Upper lobe of right lung (tissue), 1 donor: ENCODE measurements around the gene MGA. TPM values are rescaled to one million over a fixed set of nuclear protein-coding genes. Genes with fewer than 3 reads are reported as not detected.

Experiments used
- ATAC-seq: fragments of 200-7000 bp; cut with Tn5 transposase; one replicate; pipeline ENCODE4 v1.9.1; 2020; ENCODE audit warnings: mild to moderate bottlenecking, moderate library complexity
- DNase-seq: peaks from one replicate; pipeline ENCODE4 v3.0.0-alpha.2; 2020
- H3K27ac ChIP-seq: fragments of 200-600 bp; one replicate; pipeline ENCODE4 v1.8.0; 2022
- H3K27me3 ChIP-seq: fragments of 200-600 bp; one replicate; pipeline ENCODE4 v1.8.0; 2022; ENCODE audit warnings: mild to moderate bottlenecking
- H3K36me3 ChIP-seq: fragments of 200-600 bp; one replicate; pipeline ENCODE4 v1.8.0; 2022
- H3K4me1 ChIP-seq: fragments of 200-600 bp; one replicate; pipeline ENCODE4 v1.8.0; 2022
- H3K4me3 ChIP-seq: fragments of 200-600 bp; one replicate; pipeline ENCODE4 v1.8.0; 2022; ENCODE audit warnings: mild to moderate bottlenecking
- H3K9me3 ChIP-seq: fragments of 200-600 bp; one replicate; pipeline ENCODE4 v1.8.0; 2022
- CTCF ChIP-seq: fragments of 200-600 bp; IDR thresholded peaks from one replicate; pipeline ENCODE4 v1.8.0; 2022; ENCODE audit warnings: antibody characterized with exemption
- intact Hi-C: fragments of 100-400 bp; cut with DNase I; formaldehyde crosslinking; loops from one replicate; pipeline ENCODE4 v1.11.0; 2022
- microRNA-seq: library from miRNA; unstranded; fragments of <30 nt; microRNA quantifications from one replicate; pipeline ENCODE4 v1.2.0, GENCODE V29; 2020; ENCODE audit warnings: borderline microRNAs expressed
- total RNA-seq: library from RNA; stranded (reverse); fragmentation: NEBNext Ultra II Directional; extraction: Animal tissue kit (Norgen Biotek cat#: 25700); gene quantifications from one replicate; pipeline ENCODE4 v1.2.1, GENCODE V29; 2021
- donor health status: DM: no; HTN: yes; CAD: no; lungs with severe emphysema.

The MGA gene
- total RNA-seq, 1 donor from 2014 or later = 39.2 TPM

- no peak for TF ChIP-seq CTCF
- H3K36me3 ChIP-seq = peaks cover 57% of the 10 kb centered on the region
- no peaks in the 10 kb centered on the region for H3K27me3 ChIP-seq
- no peak overlapping the region for H3K27ac ChIP-seq
- DNase-seq (no peak), ATAC-seq (no peak)
- intact Hi-C loops = no loop called here
- no peaks in the 10 kb centered on the region for H3K9me3 ChIP-seq
- H3K4me3 ChIP-seq = no peak overlapping the region
- H3K4me1 ChIP-seq = no peaks in the 10 kb centered on the region
Observed at GRCh38 chr15:41820791-41821423, 160.7 kb downstream of the MGA start.

GRCh38 chr15:41821831-41822230, 161.6 kb downstream of the MGA start:
- Histone ChIP-seq H3K36me3 (peaks cover 47% of the 10 kb centered on the region), H3K4me3 (no peak overlapping the region), H3K27ac (no peak overlapping the region), H3K27me3 (no peaks in the 10 kb centered on the region), H3K9me3 (no peaks in the 10 kb centered on the region), H3K4me1 (no peaks in the 10 kb centered on the region)
- intact Hi-C loops = no loop called here
- DNase-seq (no peak), ATAC-seq (no peak)
- TF ChIP-seq CTCF = no peak

- ATAC-seq (no peak), DNase-seq (peak; percentile 58)
- H3K9me3 ChIP-seq = no peaks in the 10 kb centered on the region
- H3K36me3 ChIP-seq = peaks cover 41% of the 10 kb centered on the region
- no peaks in the 10 kb centered on the region for H3K27me3 ChIP-seq
- H3K4me1 ChIP-seq = peaks cover 2% of the 10 kb centered on the region
- intact Hi-C loops = no loop called here
- no peak for TF ChIP-seq CTCF
- no peak overlapping the region for H3K4me3 ChIP-seq
- no peak overlapping the region for H3K27ac ChIP-seq
Observed at GRCh38 chr15:41822471-41822870, 162.3 kb downstream of the MGA start.

Small RNAs within 50 kb of the gene (microRNA-seq; reads per million reads assigned to microRNA genes)
- not detected for gene MIR626

Other genes starting within 250 kb of the MGA start
- gene RTF1, start 243.3 kb upstream of the MGA start, total RNA-seq = 27.1 TPM
- 0.67 TPM for gene ITPKA, start 166.5 kb upstream of the MGA start, total RNA-seq
- gene LTK, start 146.6 kb upstream of the MGA start, total RNA-seq = 15.1 TPM
- 24.9 TPM for gene RPAP1, start 116.1 kb upstream of the MGA start, total RNA-seq
- 22.6 TPM for gene TYRO3, start 101.2 kb upstream of the MGA start, total RNA-seq
- gene MAPKBP1, start 114.1 kb downstream of the MGA start, total RNA-seq = 22.4 TPM
- gene JMJD7, start 167.7 kb downstream of the MGA start, total RNA-seq = 36.7 TPM
- gene PLA2G4B, start 178.4 kb downstream of the MGA start, total RNA-seq = 14.4 TPM
- gene SPTBN5, start 233.6 kb downstream of the MGA start, total RNA-seq = 1.9 TPM